ENCODE measurements around the gene S100A7A. TPM values are rescaled to one million over a fixed set of nuclear protein-coding genes. Genes with fewer than 3 reads are reported as not detected.

Gene S100A7A
- total RNA-seq, 2 donors from 2014 or later: not detected

DNA sequence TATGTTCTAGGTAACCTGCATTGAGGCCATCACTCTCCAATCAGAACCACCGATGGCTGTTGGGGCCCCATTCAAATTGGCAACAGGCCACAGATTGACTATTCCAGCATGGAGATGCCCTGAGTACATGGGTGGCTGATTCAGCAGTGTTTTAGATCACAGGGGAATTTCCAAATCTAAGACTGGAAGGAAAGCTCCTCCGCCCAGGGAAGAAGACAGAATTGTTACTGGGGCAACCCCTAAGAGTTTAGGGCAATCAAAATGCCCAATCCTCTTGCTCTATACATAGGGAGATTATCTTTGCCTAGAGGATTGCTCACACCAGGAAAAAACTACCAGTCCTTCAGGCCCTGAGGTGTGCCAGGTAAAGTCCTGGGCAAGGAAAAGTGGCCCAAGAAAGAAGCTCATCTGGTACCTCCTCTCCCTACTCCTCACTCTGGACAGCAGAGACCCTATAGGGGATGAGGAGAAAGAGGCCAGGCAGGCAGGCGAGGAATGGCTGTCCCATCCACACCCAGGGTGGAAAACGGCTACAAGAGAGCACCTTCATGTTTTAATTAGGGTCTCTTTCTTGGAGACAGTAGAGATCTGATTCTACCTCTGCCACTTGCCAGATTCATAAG, 31.3 kb upstream of the S100A7A start:
- Histone ChIP-seq H3K36me3 (replicated peaks in 1 of 2; ENCODE audit: insufficient read depth in 1 of 2, low read depth in 2 of 2) (no peaks in the 10 kb centered on the region), H3K9me3 (peaks cover 0 to 3% (median 0%) of the 10 kb centered on the region in 3 donors), H3K27ac (no peak overlapping the region), H3K4me1 (no peaks in the 10 kb centered on the region), H3K4me3 (no peak overlapping the region), H3K27me3 (no peaks in the 10 kb centered on the region)
- intact Hi-C loops (cut with DNase I): no loop called here
- no peak for ATAC-seq
- WGBS, 2 donors: 57 to 65% methylated on average over 3 to 4 of the region's 4 CpGs
- TF ChIP-seq, protein P1, sequence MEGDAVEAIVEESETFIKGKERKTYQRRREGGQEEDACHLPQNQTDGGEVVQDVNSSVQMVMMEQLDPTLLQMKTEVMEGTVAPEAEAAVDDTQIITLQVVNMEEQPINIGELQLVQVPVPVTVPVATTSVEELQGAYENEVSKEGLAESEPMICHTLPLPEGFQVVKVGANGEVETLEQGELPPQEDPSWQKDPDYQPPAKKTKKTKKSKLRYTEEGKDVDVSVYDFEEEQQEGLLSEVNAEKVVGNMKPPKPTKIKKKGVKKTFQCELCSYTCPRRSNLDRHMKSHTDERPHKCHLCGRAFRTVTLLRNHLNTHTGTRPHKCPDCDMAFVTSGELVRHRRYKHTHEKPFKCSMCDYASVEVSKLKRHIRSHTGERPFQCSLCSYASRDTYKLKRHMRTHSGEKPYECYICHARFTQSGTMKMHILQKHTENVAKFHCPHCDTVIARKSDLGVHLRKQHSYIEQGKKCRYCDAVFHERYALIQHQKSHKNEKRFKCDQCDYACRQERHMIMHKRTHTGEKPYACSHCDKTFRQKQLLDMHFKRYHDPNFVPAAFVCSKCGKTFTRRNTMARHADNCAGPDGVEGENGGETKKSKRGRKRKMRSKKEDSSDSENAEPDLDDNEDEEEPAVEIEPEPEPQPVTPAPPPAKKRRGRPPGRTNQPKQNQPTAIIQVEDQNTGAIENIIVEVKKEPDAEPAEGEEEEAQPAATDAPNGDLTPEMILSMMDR (IDR thresholded peaks at IDR 0.05): no peak
- no peak for TF ChIP-seq POLR2A (IDR thresholded peaks at IDR 0.05)
- no peak for DNase-seq

DNA sequence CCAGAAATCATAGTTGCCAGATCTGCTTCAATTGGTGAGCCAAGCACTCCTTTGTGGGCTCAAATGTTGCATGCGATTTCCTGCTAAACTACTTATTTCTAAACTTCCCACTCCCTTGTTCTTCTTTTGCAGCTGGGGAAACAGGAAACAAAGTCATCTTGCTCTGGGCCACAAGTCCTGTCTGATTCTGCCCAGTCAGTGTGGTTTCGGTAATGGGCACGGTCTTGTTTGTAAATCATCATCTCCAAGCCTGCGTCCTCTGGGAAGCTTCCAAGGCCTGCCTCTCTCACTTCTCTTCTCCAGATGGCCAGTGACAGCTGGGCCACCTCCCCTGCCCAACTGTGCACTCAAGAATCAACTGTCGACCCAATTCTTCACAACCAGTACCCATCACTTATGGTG, 29.8 kb upstream of the S100A7A start:
- no peaks in the 10 kb centered on the region for H3K27me3 ChIP-seq
- H3K4me1 ChIP-seq: no peaks in the 10 kb centered on the region
- peak in 2 of 4 donors; percentile 13 to 69 for DNase-seq
- no peaks in the 10 kb centered on the region for H3K36me3 ChIP-seq (replicated peaks in 1 of 2; ENCODE audit: insufficient read depth in 1 of 2, low read depth in 2 of 2)
- intact Hi-C loops (cut with DNase I): no loop called here
- no peak for ATAC-seq
- WGBS, 2 donors: 62 to 76% methylated on average over 5 of the region's 5 CpGs
- no peak overlapping the region for H3K4me3 ChIP-seq
- H3K9me3 ChIP-seq: no peaks in the 10 kb centered on the region
- H3K27ac ChIP-seq: peak overlapping the region in 1 of 4 donors; percentile 13
- TF ChIP-seq, protein P1 (IDR thresholded peaks at IDR 0.05): no peak
- TF ChIP-seq POLR2A (IDR thresholded peaks at IDR 0.05): no peak

DNA sequence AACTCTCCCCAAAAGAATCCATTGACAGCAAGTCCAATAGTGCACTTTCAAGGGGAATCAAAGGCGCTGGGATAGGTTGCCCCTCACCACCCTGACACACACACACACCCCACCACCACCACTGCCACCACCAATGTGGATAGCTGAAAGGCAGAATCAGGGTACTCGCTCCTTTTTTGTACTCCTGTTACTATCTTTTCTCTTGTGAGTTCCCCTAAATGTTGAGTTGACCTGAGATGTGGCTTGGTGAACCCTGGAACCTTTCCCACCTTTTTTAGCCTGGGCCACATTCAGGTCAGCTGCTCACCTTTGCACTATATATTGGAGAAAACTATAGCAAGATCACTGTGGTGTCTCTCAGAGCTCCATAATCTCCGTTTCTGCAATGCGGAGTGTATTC, 29.3 kb upstream of the S100A7A start:
- no peak for ATAC-seq
- H3K27ac ChIP-seq: peak overlapping the region in 1 of 4 donors; percentile 13
- no peak for TF ChIP-seq POLR2A (IDR thresholded peaks at IDR 0.05)
- TF ChIP-seq, protein P1 (IDR thresholded peaks at IDR 0.05): no peak

DNA sequence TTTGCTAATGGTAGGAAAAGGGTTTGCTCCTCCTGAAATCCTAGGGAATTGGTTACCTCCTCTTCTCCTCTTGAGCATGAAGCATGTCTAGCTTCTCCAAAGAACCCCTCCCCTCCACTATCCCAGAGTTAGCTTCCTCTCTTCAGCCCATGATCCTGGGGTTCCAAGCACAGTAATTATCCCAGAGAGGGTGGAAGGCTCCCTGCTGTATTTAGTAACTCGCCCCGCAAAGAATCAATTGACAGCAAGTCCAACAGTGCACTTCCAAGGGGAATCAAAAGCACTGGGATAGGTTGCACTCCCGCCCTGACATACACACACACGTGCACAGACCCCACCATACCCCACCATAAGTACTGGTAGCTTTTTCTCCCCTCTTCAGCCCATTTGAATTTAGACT, 28.5 kb upstream of the S100A7A start:
- Histone ChIP-seq H3K36me3 (replicated peaks in 1 of 2; ENCODE audit: insufficient read depth in 1 of 2, low read depth in 2 of 2) (no peaks in the 10 kb centered on the region), H3K27me3 (no peaks in the 10 kb centered on the region), H3K27ac (no peak overlapping the region), H3K4me3 (no peak overlapping the region), H3K9me3 (no peaks in the 10 kb centered on the region), H3K4me1 (no peaks in the 10 kb centered on the region)
- WGBS, 2 donors: 56 to 77% methylated on average over 4 of the region's 4 CpGs
- intact Hi-C loops (cut with DNase I): no loop called here
- ATAC-seq: no peak
- no peak for DNase-seq
- no peak for TF ChIP-seq POLR2A (IDR thresholded peaks at IDR 0.05)
- TF ChIP-seq, protein P1 (IDR thresholded peaks at IDR 0.05): no peak

More for the DNA sequence above, 29.3 kb upstream of the S100A7A start:
- intact Hi-C loops (cut with DNase I): no loop called here
- WGBS, 2 donors: 70 to 77% methylated on average over 4 of the region's 4 CpGs
- no peak for DNase-seq
- Histone ChIP-seq H3K36me3 (replicated peaks in 1 of 2; ENCODE audit: insufficient read depth in 1 of 2, low read depth in 2 of 2) (no peaks in the 10 kb centered on the region), H3K4me1 (no peaks in the 10 kb centered on the region), H3K4me3 (no peak overlapping the region), H3K9me3 (no peaks in the 10 kb centered on the region), H3K27me3 (no peaks in the 10 kb centered on the region)

DNA sequence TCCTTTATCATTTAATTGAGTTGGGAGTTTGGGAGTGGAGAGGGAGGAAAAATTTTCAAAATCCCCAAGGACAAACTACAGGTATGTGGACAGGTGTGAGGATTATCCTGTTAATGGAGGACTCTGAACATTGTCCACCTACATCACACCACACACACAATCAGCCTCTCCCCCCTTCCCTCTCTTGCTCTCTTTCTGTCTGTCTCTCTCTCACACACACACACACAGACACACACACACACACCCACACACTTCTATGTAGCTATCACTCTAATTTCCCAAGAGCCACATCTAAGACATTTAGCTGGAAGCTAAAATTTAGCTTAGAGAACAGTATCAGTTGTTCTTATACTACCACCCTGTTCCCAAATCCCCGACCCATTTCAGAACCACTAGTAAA, 26.9 kb upstream of the S100A7A start:
- no peaks in the 10 kb centered on the region for H3K4me1 ChIP-seq
- no peak overlapping the region for H3K27ac ChIP-seq
- no peaks in the 10 kb centered on the region for H3K9me3 ChIP-seq
- no peaks in the 10 kb centered on the region for H3K36me3 ChIP-seq (replicated peaks in 1 of 2; ENCODE audit: insufficient read depth in 1 of 2, low read depth in 2 of 2)
- TF ChIP-seq POLR2A (IDR thresholded peaks at IDR 0.05): no peak
- TF ChIP-seq, protein P1 (IDR thresholded peaks at IDR 0.05): no peak
- DNase-seq: no peak
- H3K27me3 ChIP-seq: no peaks in the 10 kb centered on the region
- 55 to 70% methylated on average over 1 of the region's 1 CpG for WGBS, 2 donors
- intact Hi-C loops (cut with DNase I): no loop called here
- ATAC-seq: no peak
- no peak overlapping the region for H3K4me3 ChIP-seq

All from body of pancreas (tissue), 4 donors.